HEK293 (cell line): ENCODE data around the gene GBP1.

Experiments
- CTCF ChIA-PET: fragments of 350-600 bp; formaldehyde crosslinking; extraction: SDS; loops from one replicate; lab custom pipeline; 2021; ENCODE audit warnings: antibody characterized with exemption; lab: Yijun Ruan, JAX
- POLR2A ChIA-PET: fragments of 300-600 bp; formaldehyde crosslinking; extraction: SDS; loops from one replicate; lab custom pipeline; 2020; ENCODE audit warnings: antibody characterized with exemption, inconsistent platforms; lab: Yijun Ruan, JAX
- H3K27ac ChIP-seq: fragments of 200-500 bp; sonication (Bioruptor generic); 2 replicates; pipeline ENCODE4 v1.5.1; 2014; ENCODE audit warnings: low read depth, low read length, control low read depth, inconsistent platforms; ENCODE audit errors: extremely low read depth
- H3K36me3 ChIP-seq, 2 experiments: fragments of 200-500 bp in 1 of 2; sonication (Bioruptor generic) in 1 of 2; 1 replicate in 1 of 2; 2 replicates in 1 of 2; pipeline ENCODE4 v1.5.1; 2014 to 2017; ENCODE audit warnings: inconsistent platforms in 2 of 2, low read length in 2 of 2; ENCODE audit not compliant: control insufficient read depth in 2 of 2, insufficient read depth in 1 of 2
- H3K4me1 ChIP-seq: fragments of 200-500 bp; sonication (Bioruptor generic); 2 replicates; pipeline ENCODE4 v1.5.1; 2014; ENCODE audit warnings: mild to moderate bottlenecking, low read length, inconsistent platforms; ENCODE audit not compliant: control insufficient read depth, insufficient read depth
- H3K4me3 ChIP-seq: 2 replicates; pipeline ENCODE4 v1.5.1; 2011; ENCODE audit warnings: low read depth, mild to moderate bottlenecking, control low read depth, low read length, moderate library complexity
- H3K9me3 ChIP-seq: fragments of 200-500 bp; sonication (Bioruptor generic); 2 replicates; pipeline ENCODE4 v1.5.1; 2014; ENCODE audit warnings: low read depth, low read length, inconsistent platforms; ENCODE audit not compliant: control insufficient read depth, insufficient read depth
- FEZF1 ChIP-seq: fragments of 450-650 bp; formaldehyde crosslinking; IDR thresholded peaks from 2 replicates; pipeline ENCODE4 v1.5.1; 2016; ENCODE audit warnings: missing biosample characterization, missing genetic modification characterization
- MEIS1 ChIP-seq: sonication (generic); formaldehyde crosslinking; IDR thresholded peaks from 2 replicates; pipeline ENCODE4 v1.8.1; 2022; ENCODE audit warnings: missing genetic modification reagents, mild to moderate bottlenecking, borderline replicate concordance
- OVOL3 ChIP-seq: fragments of 450-650 bp; formaldehyde crosslinking; IDR thresholded peaks from 2 replicates; pipeline ENCODE4 v1.5.1; 2016; ENCODE audit warnings: missing biosample characterization, missing genetic modification characterization
- WT1 ChIP-seq: fragments of 450-650 bp; formaldehyde crosslinking; IDR thresholded peaks from 2 replicates; pipeline ENCODE4 v1.5.1; 2016; ENCODE audit warnings: missing biosample characterization, missing genetic modification characterization
- ZFP69B ChIP-seq: fragments of 450-650 bp; formaldehyde crosslinking; IDR thresholded peaks from 2 replicates; pipeline ENCODE4 v1.5.1; 2016; ENCODE audit warnings: missing biosample characterization, missing genetic modification characterization
- ZNF19 ChIP-seq: fragments of 450-650 bp; formaldehyde crosslinking; IDR thresholded peaks from 2 replicates; pipeline ENCODE4; 2016; ENCODE audit warnings: missing biosample characterization, missing genetic modification characterization, low read depth
- ZNF416 ChIP-seq: fragments of 450-650 bp; formaldehyde crosslinking; IDR thresholded peaks from 2 replicates; pipeline ENCODE4 v1.5.1; 2016; ENCODE audit warnings: missing biosample characterization, missing genetic modification characterization
- ZNF426 ChIP-seq: fragments of 450-650 bp; formaldehyde crosslinking; IDR thresholded peaks from 2 replicates; pipeline ENCODE4 v1.5.1; 2017; ENCODE audit warnings: missing biosample characterization, missing genetic modification characterization, mild to moderate bottlenecking, inconsistent platforms, moderate library complexity
- ZNF544 ChIP-seq: fragments of 450-650 bp; formaldehyde crosslinking; IDR thresholded peaks from 2 replicates; pipeline ENCODE4 v1.5.0; 2017; ENCODE audit warnings: missing biosample characterization, missing genetic modification characterization
- ZNF621 ChIP-seq: fragments of 450-650 bp; formaldehyde crosslinking; IDR thresholded peaks from 2 replicates; pipeline ENCODE4 v1.5.1; 2017; ENCODE audit warnings: missing biosample characterization, missing genetic modification characterization
- ZNF707 ChIP-seq: fragments of 450-650 bp; formaldehyde crosslinking; IDR thresholded peaks from 2 replicates; pipeline ENCODE4 v1.5.1; 2016; ENCODE audit warnings: missing biosample characterization, missing genetic modification characterization
- TF ChIP-seq, protein P1 (sequence below): fragments of 450-650 bp; formaldehyde crosslinking; IDR thresholded peaks from 2 replicates; pipeline ENCODE4 v1.5.1; 2016; ENCODE audit warnings: missing biosample characterization, missing genetic modification characterization, borderline replicate concordance
- TF ChIP-seq, protein P2 (sequence below): fragments of 450-650 bp; formaldehyde crosslinking; IDR thresholded peaks from 2 replicates; pipeline ENCODE4 v1.5.1; 2017; ENCODE audit warnings: missing biosample characterization, missing genetic modification characterization
- TF ChIP-seq, protein P3 (sequence below): fragments of 450-650 bp; IDR thresholded peaks from 2 replicates; pipeline ENCODE4 v1.5.1; 2018; ENCODE audit warnings: missing biosample characterization, mild to moderate bottlenecking, missing genetic modification characterization
- TF ChIP-seq, protein P4 (sequence below): fragments of 450-650 bp; formaldehyde crosslinking; IDR thresholded peaks from 2 replicates; pipeline ENCODE4 v1.5.1; 2016; ENCODE audit warnings: missing biosample characterization, missing genetic modification characterization
- TF ChIP-seq, protein P5 (sequence below): fragments of 450-650 bp; formaldehyde crosslinking; IDR thresholded peaks from 2 replicates; pipeline ENCODE4 v1.5.1; 2016; ENCODE audit warnings: missing biosample characterization, missing genetic modification characterization, borderline replicate concordance

The GBP1 gene

GRCh38 chr1:89025928-89026327 lies 39.1 kb downstream of the GBP1 start:
- no peaks in the 10 kb centered on the region for H3K9me3 ChIP-seq
- TF ChIP-seq ZNF707 (tag by site-specific recombination) (no peak), ZNF621 (tag by site-specific recombination) (no peak), WT1 (tag by site-specific recombination) (no peak), FEZF1 (tag by site-specific recombination) (no peak), OVOL3 (tag by site-specific recombination) (no peak), ZNF544 (no peak)
- TF ChIP-seq, protein P1, sequence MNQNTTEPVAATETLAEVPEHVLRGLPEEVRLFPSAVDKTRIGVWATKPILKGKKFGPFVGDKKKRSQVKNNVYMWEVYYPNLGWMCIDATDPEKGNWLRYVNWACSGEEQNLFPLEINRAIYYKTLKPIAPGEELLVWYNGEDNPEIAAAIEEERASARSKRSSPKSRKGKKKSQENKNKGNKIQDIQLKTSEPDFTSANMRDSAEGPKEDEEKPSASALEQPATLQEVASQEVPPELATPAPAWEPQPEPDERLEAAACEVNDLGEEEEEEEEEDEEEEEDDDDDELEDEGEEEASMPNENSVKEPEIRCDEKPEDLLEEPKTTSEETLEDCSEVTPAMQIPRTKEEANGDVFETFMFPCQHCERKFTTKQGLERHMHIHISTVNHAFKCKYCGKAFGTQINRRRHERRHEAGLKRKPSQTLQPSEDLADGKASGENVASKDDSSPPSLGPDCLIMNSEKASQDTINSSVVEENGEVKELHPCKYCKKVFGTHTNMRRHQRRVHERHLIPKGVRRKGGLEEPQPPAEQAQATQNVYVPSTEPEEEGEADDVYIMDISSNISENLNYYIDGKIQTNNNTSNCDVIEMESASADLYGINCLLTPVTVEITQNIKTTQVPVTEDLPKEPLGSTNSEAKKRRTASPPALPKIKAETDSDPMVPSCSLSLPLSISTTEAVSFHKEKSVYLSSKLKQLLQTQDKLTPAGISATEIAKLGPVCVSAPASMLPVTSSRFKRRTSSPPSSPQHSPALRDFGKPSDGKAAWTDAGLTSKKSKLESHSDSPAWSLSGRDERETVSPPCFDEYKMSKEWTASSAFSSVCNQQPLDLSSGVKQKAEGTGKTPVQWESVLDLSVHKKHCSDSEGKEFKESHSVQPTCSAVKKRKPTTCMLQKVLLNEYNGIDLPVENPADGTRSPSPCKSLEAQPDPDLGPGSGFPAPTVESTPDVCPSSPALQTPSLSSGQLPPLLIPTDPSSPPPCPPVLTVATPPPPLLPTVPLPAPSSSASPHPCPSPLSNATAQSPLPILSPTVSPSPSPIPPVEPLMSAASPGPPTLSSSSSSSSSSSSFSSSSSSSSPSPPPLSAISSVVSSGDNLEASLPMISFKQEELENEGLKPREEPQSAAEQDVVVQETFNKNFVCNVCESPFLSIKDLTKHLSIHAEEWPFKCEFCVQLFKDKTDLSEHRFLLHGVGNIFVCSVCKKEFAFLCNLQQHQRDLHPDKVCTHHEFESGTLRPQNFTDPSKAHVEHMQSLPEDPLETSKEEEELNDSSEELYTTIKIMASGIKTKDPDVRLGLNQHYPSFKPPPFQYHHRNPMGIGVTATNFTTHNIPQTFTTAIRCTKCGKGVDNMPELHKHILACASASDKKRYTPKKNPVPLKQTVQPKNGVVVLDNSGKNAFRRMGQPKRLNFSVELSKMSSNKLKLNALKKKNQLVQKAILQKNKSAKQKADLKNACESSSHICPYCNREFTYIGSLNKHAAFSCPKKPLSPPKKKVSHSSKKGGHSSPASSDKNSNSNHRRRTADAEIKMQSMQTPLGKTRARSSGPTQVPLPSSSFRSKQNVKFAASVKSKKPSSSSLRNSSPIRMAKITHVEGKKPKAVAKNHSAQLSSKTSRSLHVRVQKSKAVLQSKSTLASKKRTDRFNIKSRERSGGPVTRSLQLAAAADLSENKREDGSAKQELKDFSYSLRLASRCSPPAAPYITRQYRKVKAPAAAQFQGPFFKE (tag by site-specific recombination): no peak
- TF ChIP-seq, protein P2, sequence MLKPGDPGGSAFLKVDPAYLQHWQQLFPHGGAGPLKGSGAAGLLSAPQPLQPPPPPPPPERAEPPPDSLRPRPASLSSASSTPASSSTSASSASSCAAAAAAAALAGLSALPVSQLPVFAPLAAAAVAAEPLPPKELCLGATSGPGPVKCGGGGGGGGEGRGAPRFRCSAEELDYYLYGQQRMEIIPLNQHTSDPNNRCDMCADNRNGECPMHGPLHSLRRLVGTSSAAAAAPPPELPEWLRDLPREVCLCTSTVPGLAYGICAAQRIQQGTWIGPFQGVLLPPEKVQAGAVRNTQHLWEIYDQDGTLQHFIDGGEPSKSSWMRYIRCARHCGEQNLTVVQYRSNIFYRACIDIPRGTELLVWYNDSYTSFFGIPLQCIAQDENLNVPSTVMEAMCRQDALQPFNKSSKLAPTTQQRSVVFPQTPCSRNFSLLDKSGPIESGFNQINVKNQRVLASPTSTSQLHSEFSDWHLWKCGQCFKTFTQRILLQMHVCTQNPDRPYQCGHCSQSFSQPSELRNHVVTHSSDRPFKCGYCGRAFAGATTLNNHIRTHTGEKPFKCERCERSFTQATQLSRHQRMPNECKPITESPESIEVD (tag by site-specific recombination): no peak
- TF ChIP-seq, protein P3, sequence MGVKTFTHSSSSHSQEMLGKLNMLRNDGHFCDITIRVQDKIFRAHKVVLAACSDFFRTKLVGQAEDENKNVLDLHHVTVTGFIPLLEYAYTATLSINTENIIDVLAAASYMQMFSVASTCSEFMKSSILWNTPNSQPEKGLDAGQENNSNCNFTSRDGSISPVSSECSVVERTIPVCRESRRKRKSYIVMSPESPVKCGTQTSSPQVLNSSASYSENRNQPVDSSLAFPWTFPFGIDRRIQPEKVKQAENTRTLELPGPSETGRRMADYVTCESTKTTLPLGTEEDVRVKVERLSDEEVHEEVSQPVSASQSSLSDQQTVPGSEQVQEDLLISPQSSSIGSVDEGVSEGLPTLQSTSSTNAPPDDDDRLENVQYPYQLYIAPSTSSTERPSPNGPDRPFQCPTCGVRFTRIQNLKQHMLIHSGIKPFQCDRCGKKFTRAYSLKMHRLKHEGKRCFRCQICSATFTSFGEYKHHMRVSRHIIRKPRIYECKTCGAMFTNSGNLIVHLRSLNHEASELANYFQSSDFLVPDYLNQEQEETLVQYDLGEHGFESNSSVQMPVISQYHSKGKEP (tag by site-specific recombination): no peak
- H3K4me3 ChIP-seq: no peak overlapping the region
- no peaks in the 10 kb centered on the region for H3K4me1 ChIP-seq
- ChIA-PET POLR2A (no interaction called here), CTCF (no interaction called here)
- H3K27ac ChIP-seq: no peak overlapping the region
- H3K36me3 ChIP-seq: no peaks in the 10 kb centered on the region

- Histone ChIP-seq H3K27ac (no peak overlapping the region), H3K9me3 (no peaks in the 10 kb centered on the region), H3K4me1 (no peaks in the 10 kb centered on the region), H3K36me3 (no peaks in the 10 kb centered on the region), H3K4me3 (no peak overlapping the region)
- ChIA-PET CTCF (no interaction called here), POLR2A (no interaction called here)
- TF ChIP-seq ZNF416 (tag by site-specific recombination): no peak
- TF ChIP-seq ZNF19 (tag by site-specific recombination): no peak
Observed at GRCh38 chr1:89023026-89023425, 42.0 kb downstream of the GBP1 start.

- Histone ChIP-seq H3K9me3 (no peaks in the 10 kb centered on the region), H3K27ac (no peak within 1 kb of the TSS)
- TF ChIP-seq MEIS1: no peak
- TF ChIP-seq ZFP69B (tag by site-specific recombination): no peak
- TF ChIP-seq, protein P4, sequence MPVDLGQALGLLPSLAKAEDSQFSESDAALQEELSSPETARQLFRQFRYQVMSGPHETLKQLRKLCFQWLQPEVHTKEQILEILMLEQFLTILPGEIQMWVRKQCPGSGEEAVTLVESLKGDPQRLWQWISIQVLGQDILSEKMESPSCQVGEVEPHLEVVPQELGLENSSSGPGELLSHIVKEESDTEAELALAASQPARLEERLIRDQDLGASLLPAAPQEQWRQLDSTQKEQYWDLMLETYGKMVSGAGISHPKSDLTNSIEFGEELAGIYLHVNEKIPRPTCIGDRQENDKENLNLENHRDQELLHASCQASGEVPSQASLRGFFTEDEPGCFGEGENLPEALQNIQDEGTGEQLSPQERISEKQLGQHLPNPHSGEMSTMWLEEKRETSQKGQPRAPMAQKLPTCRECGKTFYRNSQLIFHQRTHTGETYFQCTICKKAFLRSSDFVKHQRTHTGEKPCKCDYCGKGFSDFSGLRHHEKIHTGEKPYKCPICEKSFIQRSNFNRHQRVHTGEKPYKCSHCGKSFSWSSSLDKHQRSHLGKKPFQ (tag by site-specific recombination): no peak
- TF ChIP-seq, protein P5, sequence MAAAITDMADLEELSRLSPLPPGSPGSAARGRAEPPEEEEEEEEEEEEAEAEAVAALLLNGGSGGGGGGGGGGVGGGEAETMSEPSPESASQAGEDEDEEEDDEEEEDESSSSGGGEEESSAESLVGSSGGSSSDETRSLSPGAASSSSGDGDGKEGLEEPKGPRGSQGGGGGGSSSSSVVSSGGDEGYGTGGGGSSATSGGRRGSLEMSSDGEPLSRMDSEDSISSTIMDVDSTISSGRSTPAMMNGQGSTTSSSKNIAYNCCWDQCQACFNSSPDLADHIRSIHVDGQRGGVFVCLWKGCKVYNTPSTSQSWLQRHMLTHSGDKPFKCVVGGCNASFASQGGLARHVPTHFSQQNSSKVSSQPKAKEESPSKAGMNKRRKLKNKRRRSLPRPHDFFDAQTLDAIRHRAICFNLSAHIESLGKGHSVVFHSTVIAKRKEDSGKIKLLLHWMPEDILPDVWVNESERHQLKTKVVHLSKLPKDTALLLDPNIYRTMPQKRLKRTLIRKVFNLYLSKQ: no peak
- no peak for TF ChIP-seq ZNF426 (tag by site-specific recombination)
- TF ChIP-seq, all 188 proteins: peak for 0
- ChIA-PET CTCF (interaction anchor here (0.6 to 1.0 kb wide), 5 partner anchors 23 to 463 kb away, joined by 3 to 4 read pairs (median 3); no protein-coding TSS in a partner anchor), POLR2A (no interaction called here)
- H3K4me3 ChIP-seq: peak within 1 kb of the TSS; percentile 6
- H3K4me1 ChIP-seq: no peaks in the 10 kb centered on the region
- no peaks in the 10 kb centered on the region for H3K36me3 ChIP-seq
Observed at GRCh38 chr1:89022167-89022959, 42.6 kb downstream of the GBP1 start, which contains the start of gene GBP3. Gene GBP3 (minus strand): TSS chr1:89022866. CDS start chr1:89020721, 2,145 bp downstream.
